Tibial artery (tissue), 4 donors: ENCODE measurements around the gene MAP9.

Experiments used
- DNase-seq, 2 donors: peaks; one replicate each; pipeline ENCODE4 v3.0.0-alpha.2; 2019
- H3K27ac ChIP-seq, 2 donors: fragments of 200-600 bp; sonication (generic) in 1 of 2; 1 replicate in 1 of 2; 2 replicates in 1 of 2; pipeline ENCODE4 v1.5.1; 2018 to 2019; ENCODE audit warnings: mild to moderate bottlenecking in 1 of 2
- H3K27me3 ChIP-seq, 2 donors: fragments of 200-600 bp; sonication (generic) in 1 of 2; one replicate each; pipeline versions ENCODE4 v1.5.1 to v1.6.0; 2016 to 2019
- H3K36me3 ChIP-seq, 3 donors: fragments of 200-600 bp; sonication (generic) in 2 of 3; one replicate each; pipeline ENCODE4 v1.5.1; 2016 to 2019; ENCODE audit warnings: mild to moderate bottlenecking in 2 of 3
- H3K4me1 ChIP-seq, 4 donors: fragments of 200-600 bp; sonication (generic) in 2 of 4; 1 replicate in 3 of 4; 2 replicates in 1 of 4; pipeline ENCODE4 v1.5.1; 2016 to 2019
- H3K4me3 ChIP-seq, 2 donors: fragments of 200-600 bp; sonication (generic) in 1 of 2; 1 replicate in 1 of 2; 2 replicates in 1 of 2; pipeline ENCODE4 v1.5.1; 2018 to 2019; ENCODE audit warnings: mild to moderate bottlenecking in 2 of 2
- H3K9me3 ChIP-seq, 3 donors: fragments of 200-600 bp; sonication (generic) in 1 of 3; one replicate each; pipeline ENCODE4 v1.5.1; 2016 to 2019
- CTCF ChIP-seq, 2 experiments: fragments of 200-600 bp in 1 of 2; fragments of 450-650 bp in 1 of 2; IDR thresholded peaks; one replicate each; pipeline ENCODE4 v1.5.1; 2017 to 2019; ENCODE audit warnings: antibody characterized with exemption in 2 of 2, mild to moderate bottlenecking in 1 of 2, moderate library complexity in 1 of 2
- intact Hi-C: fragments of 100-400 bp; cut with DNase I; formaldehyde crosslinking; loops from one replicate; pipeline ENCODE4 v1.15.0; 2023; ENCODE audit warnings: low total_unique reads

Gene MAP9

GRCh38 chr4:155400893-155401292, 24.1 kb upstream of the MAP9 start:
- Histone ChIP-seq H3K9me3 (no peaks in the 10 kb centered on the region), H3K4me1 (peaks cover 0 to 15% (median 3%) of the 10 kb centered on the region in 4 donors), H3K36me3 (no peaks in the 10 kb centered on the region), H3K27me3 (no peaks in the 10 kb centered on the region), H3K4me3 (no peak overlapping the region), H3K27ac (no peak overlapping the region)
- no peak for DNase-seq
- intact Hi-C loops: loop anchor here (10.0 kb wide), 1 partner anchor 554 kb away; the partner anchor contains the start of gene CTSO
- no peak for TF ChIP-seq CTCF (IDR thresholded peaks at IDR 0.05)

GRCh38 chr4:155399974-155400697, 23.4 kb upstream of the MAP9 start:
- DNase-seq: no peak
- H3K9me3 ChIP-seq: no peaks in the 10 kb centered on the region
- H3K4me1 ChIP-seq: peaks cover 0 to 9% (median 3%) of the 10 kb centered on the region in 4 donors
- H3K36me3 ChIP-seq: no peaks in the 10 kb centered on the region
- no peak for TF ChIP-seq CTCF (IDR thresholded peaks at IDR 0.05)
- intact Hi-C loops: loop anchor here (10.0 kb wide), 1 partner anchor 555 kb away; the partner anchor contains the start of gene CTSO
- H3K27ac ChIP-seq: no peak overlapping the region
- no peaks in the 10 kb centered on the region for H3K27me3 ChIP-seq
- H3K4me3 ChIP-seq: no peak overlapping the region

- Histone ChIP-seq H3K4me3 (no peak overlapping the region), H3K9me3 (no peaks in the 10 kb centered on the region), H3K27ac (no peak overlapping the region), H3K4me1 (peaks cover 0 to 9% (median 2%) of the 10 kb centered on the region in 4 donors), H3K36me3 (no peaks in the 10 kb centered on the region), H3K27me3 (no peaks in the 10 kb centered on the region)
- intact Hi-C loops: no loop called here
- no peak for TF ChIP-seq CTCF (IDR thresholded peaks at IDR 0.05)
- DNase-seq: no peak
These were observed 15.9 kb upstream of the MAP9 start for GRCh38 chr4:155392481-155393184.

- peaks cover 0 to 9% (median 2%) of the 10 kb centered on the region in 4 donors for H3K4me1 ChIP-seq
- no peak overlapping the region for H3K4me3 ChIP-seq
- no peak for DNase-seq
- intact Hi-C loops: no loop called here
- no peaks in the 10 kb centered on the region for H3K27me3 ChIP-seq
- H3K36me3 ChIP-seq: no peaks in the 10 kb centered on the region
- H3K27ac ChIP-seq: no peak overlapping the region
- no peak for TF ChIP-seq CTCF (IDR thresholded peaks at IDR 0.05)
- H3K9me3 ChIP-seq: no peaks in the 10 kb centered on the region
These were observed 15.2 kb upstream of the MAP9 start for GRCh38 chr4:155391932-155392331.

- no peaks in the 10 kb centered on the region for H3K27me3 ChIP-seq
- no peak for DNase-seq
- intact Hi-C loops: no loop called here
- no peak overlapping the region for H3K4me3 ChIP-seq
- no peaks in the 10 kb centered on the region for H3K36me3 ChIP-seq
- no peaks in the 10 kb centered on the region for H3K9me3 ChIP-seq
- TF ChIP-seq CTCF (IDR thresholded peaks at IDR 0.05): no peak
- peaks cover 0 to 9% (median 2%) of the 10 kb centered on the region in 4 donors for H3K4me1 ChIP-seq
- no peak overlapping the region for H3K27ac ChIP-seq
These were observed 11.4 kb upstream of the MAP9 start for GRCh38 chr4:155388162-155388561.
